ENCODE measurements around the gene SMCO1.
"Not testable (repeated sequence)": the region's sequence is repeated elsewhere in the genome, so short reads cannot be mapped to it uniquely, and the experiment has no call there.

The SMCO1 gene

GRCh38 chr3:196553551-196553950, 38.4 kb upstream of the SMCO1 start:
- TF ChIP-seq, protein P1, sequence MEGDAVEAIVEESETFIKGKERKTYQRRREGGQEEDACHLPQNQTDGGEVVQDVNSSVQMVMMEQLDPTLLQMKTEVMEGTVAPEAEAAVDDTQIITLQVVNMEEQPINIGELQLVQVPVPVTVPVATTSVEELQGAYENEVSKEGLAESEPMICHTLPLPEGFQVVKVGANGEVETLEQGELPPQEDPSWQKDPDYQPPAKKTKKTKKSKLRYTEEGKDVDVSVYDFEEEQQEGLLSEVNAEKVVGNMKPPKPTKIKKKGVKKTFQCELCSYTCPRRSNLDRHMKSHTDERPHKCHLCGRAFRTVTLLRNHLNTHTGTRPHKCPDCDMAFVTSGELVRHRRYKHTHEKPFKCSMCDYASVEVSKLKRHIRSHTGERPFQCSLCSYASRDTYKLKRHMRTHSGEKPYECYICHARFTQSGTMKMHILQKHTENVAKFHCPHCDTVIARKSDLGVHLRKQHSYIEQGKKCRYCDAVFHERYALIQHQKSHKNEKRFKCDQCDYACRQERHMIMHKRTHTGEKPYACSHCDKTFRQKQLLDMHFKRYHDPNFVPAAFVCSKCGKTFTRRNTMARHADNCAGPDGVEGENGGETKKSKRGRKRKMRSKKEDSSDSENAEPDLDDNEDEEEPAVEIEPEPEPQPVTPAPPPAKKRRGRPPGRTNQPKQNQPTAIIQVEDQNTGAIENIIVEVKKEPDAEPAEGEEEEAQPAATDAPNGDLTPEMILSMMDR (IDR thresholded peaks at IDR 0.05; ENCODE audit: extremely low read depth, missing control alignments), result no peak
- no peak for DNase-seq (ENCODE audit: low spot score)

DNA sequence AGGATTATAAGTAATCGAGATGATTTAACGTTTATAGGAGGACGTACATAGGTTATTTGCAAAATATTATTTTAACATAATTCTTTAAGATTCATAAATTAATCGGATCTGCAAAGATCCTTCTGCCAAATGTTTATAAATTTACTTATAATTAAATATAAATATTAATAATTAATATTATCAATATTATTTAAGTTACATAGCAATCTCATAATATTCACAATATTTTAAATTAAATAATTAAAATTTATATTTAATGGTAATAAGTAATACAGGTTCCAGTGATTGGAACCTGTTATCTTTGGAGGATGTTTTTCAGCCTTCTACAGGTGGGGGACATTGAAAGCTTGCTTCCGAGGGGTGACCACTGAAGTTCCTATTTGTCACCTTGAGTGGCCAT, 37.1 kb upstream of the SMCO1 start:
- DNase-seq (ENCODE audit: low spot score), result no peak
- TF ChIP-seq, protein P1 (IDR thresholded peaks at IDR 0.05; ENCODE audit: extremely low read depth, missing control alignments), result no peak

- not testable (repeated sequence) for DNase-seq (ENCODE audit: low spot score)
These were observed 35.0 kb upstream of the SMCO1 start for GRCh38 chr3:196550172-196550571.

DNA sequence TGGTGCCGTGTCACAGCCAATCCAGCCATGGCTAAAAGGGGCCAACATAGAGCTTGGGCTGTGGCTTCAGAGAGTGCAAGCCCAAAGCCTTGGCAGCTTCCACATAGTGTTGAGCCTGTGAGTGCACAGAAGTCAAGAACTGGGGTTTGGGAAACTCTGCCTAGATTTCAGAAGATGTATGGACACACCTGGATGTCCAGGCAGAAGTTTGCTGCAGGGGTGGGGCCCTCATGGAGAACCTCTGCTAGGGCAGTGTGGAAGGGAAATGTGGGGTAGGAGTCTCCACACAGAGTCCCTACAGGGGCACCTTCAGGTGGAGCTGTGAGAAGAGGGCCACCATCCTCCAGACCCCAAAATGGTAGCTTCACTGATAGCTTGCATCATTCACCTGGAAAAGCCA, 34.2 kb upstream of the SMCO1 start:
- DNase-seq (ENCODE audit: low spot score), result not testable (repeated sequence)

GRCh38 chr3:196547067-196547466, 31.9 kb upstream of the SMCO1 start:
- no peak for DNase-seq (ENCODE audit: low spot score)
- TF ChIP-seq, protein P1 (IDR thresholded peaks at IDR 0.05; ENCODE audit: extremely low read depth, missing control alignments), result no peak

- DNase-seq (ENCODE audit: low spot score), result no peak
- TF ChIP-seq, protein P1 (IDR thresholded peaks at IDR 0.05; ENCODE audit: extremely low read depth, missing control alignments), result no peak
These were observed 31.4 kb upstream of the SMCO1 start for GRCh38 chr3:196546537-196546936.

DNA sequence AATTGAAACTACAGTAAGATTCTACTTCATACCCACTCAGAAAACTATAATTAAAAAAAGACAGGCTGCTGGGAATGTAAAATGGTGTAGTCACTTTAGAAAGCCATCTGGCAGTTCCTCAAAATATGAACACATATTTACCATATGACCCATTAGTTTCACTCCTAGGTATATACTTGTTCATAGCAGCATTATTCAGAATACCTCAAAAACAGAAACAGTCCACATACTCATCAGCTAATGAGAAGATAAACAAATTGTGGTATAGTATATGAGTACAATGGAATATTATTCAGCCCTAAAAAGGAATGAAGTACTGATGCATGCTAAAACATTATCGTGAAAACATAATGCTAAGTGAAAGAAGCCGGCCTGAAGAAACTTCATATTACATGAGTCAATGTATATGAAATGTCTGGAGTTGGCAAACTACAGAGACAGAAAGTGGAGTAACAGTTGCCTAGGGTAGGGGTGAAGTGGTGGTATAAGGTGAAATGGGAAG, 29.4 kb upstream of the SMCO1 start:
- TF ChIP-seq, protein P1 (IDR thresholded peaks at IDR 0.05; ENCODE audit: extremely low read depth, missing control alignments), result no peak
- DNase-seq (ENCODE audit: low spot score), result no peak

DNA sequence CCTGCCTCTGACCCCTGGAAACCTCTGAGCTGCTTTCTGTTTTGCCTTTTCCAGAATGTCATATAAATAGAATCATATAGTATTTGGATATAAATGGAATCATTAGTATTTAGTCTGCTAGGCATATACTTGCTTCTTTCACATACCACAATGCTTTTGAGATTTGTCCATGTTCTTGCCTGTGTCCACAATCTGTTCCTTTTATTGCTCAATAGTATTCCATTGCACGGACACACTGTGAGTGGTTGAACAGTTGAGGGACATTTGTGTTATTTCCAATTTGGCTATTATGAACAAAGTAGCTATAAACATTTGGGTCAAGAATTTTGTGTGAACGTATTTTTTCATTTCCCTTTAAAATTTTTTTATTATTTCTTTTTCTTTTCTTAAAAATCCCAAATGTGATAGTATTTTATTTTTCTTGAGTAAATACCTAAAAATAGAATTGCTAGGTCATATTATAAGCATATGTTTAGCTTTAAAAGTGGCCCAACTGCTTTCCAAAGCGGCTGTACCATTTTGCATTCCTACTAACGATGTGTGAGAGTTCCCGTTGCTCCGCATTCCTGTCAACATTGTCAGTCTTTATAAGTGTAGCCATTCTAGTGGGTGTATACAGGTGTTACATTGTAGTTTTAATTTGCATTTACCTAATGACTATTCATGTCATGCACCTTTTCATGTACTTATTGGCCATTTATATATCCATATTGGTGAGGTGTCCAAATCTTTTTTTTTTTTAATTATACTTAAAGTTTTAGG, 26.7 kb upstream of the SMCO1 start:
- DNase-seq (ENCODE audit: low spot score), result no peak
- TF ChIP-seq, protein P1 (IDR thresholded peaks at IDR 0.05; ENCODE audit: extremely low read depth, missing control alignments), result no peak

Measured in GM20000 (cell line).